Mesenchymal stem cell (in vitro differentiated cells and primary cell): Measurements from ENCODE around the gene NTN1.

Experiments used
- DNase-seq: peaks from one replicate; pipeline ENCODE4 v3.0.0-alpha.2; 2013
- H2AFZ ChIP-seq: one replicate; pipeline ENCODE4 v1.6.1; 2013; ENCODE audit warnings: low read depth, mild to moderate bottlenecking, control low read depth, inconsistent platforms, low read length, moderate library complexity
- H2AK5ac ChIP-seq: 2 replicates; pipeline ENCODE4 v1.6.1; 2013; ENCODE audit warnings: low read length, moderate library complexity, mild to moderate bottlenecking, inconsistent platforms; ENCODE audit not compliant: severe bottlenecking
- H2BK120ac ChIP-seq: one replicate; pipeline ENCODE4 v1.6.1; 2013; ENCODE audit warnings: low read depth, mild to moderate bottlenecking, inconsistent platforms, low read length, moderate library complexity
- H2BK12ac ChIP-seq, 2 experiments: one replicate each; pipeline ENCODE4 v1.6.1; 2013; ENCODE audit warnings: inconsistent platforms in 2 of 2, low read length in 2 of 2, mild to moderate bottlenecking in 2 of 2, moderate library complexity in 2 of 2, control low read depth in 1 of 2
- H2BK15ac ChIP-seq: one replicate; pipeline ENCODE4 v1.6.1; 2013; ENCODE audit warnings: mild to moderate bottlenecking, low read depth, inconsistent platforms; ENCODE audit not compliant: poor library complexity, severe bottlenecking
- H2BK5ac ChIP-seq: 2 replicates; pipeline ENCODE4 v1.6.1; 2013; ENCODE audit warnings: low read depth, mild to moderate bottlenecking, low read length, control low read depth, inconsistent platforms; ENCODE audit not compliant: poor library complexity, severe bottlenecking
- H3K14ac ChIP-seq, 2 experiments: one replicate each; pipeline ENCODE4 v1.6.1; 2013; ENCODE audit warnings: inconsistent platforms in 2 of 2, low read length in 2 of 2, control low read depth in 1 of 2, mild to moderate bottlenecking in 1 of 2, moderate library complexity in 1 of 2
- H3K18ac ChIP-seq, 2 experiments: one replicate each; pipeline ENCODE4 v1.6.1; 2013; ENCODE audit warnings: inconsistent platforms in 2 of 2, low read length in 2 of 2, control low read depth in 1 of 2, low read depth in 1 of 2, mild to moderate bottlenecking in 1 of 2
- H3K23ac ChIP-seq, 2 experiments: one replicate each; pipeline ENCODE4 v1.6.1; 2013; ENCODE audit warnings: inconsistent platforms in 2 of 2, low read length in 2 of 2, mild to moderate bottlenecking in 2 of 2, moderate library complexity in 2 of 2, control low read depth in 1 of 2
- H3K27ac ChIP-seq: 2 replicates; pipeline ENCODE4 v1.5.1; 2013; ENCODE audit warnings: mild to moderate bottlenecking, moderate library complexity, low read length, control low read depth, inconsistent platforms; ENCODE audit not compliant: poor library complexity, severe bottlenecking
- H3K27me3 ChIP-seq, 2 experiments: 2 replicates each; pipeline versions ENCODE4 v1.6.1 to v1.7.0; 2013; ENCODE audit warnings: low read length in 2 of 2, mild to moderate bottlenecking in 2 of 2, moderate library complexity in 2 of 2, control low read depth in 1 of 2, inconsistent platforms in 1 of 2; ENCODE audit not compliant: control insufficient read depth in 1 of 2, insufficient read depth in 1 of 2
- H3K36me3 ChIP-seq, 2 experiments: 2 replicates each; pipeline versions ENCODE4 v1.6.1 to v1.7.0; 2013; ENCODE audit warnings: low read length in 2 of 2, control low read depth in 1 of 2, inconsistent platforms in 1 of 2, low read depth in 1 of 2, mild to moderate bottlenecking in 1 of 2; ENCODE audit not compliant: insufficient read depth in 2 of 2, control insufficient read depth in 1 of 2
- H3K4ac ChIP-seq, 2 experiments: one replicate each; pipeline ENCODE4 v1.6.1; 2013; ENCODE audit warnings: inconsistent platforms in 2 of 2, low read length in 2 of 2, mild to moderate bottlenecking in 2 of 2, moderate library complexity in 2 of 2, control low read depth in 1 of 2, low read depth in 1 of 2
- H3K4me1 ChIP-seq: 2 replicates; pipeline ENCODE4 v1.6.1; 2013; ENCODE audit warnings: low read depth, low read length, control low read depth; ENCODE audit not compliant: control insufficient read depth, insufficient read depth
- H3K4me2 ChIP-seq: 2 replicates; pipeline ENCODE4 v1.6.1; 2013; ENCODE audit warnings: low read length, mild to moderate bottlenecking, inconsistent platforms; ENCODE audit not compliant: poor library complexity, severe bottlenecking
- H3K4me3 ChIP-seq, 2 experiments: 2 replicates each; pipeline versions ENCODE4 v1.5.1 to v1.7.0; 2013; ENCODE audit warnings: low read length in 2 of 2, mild to moderate bottlenecking in 2 of 2, control low read depth in 1 of 2, low read depth in 1 of 2; ENCODE audit not compliant: insufficient read depth in 1 of 2
- H3K79me1 ChIP-seq: replicated peaks from 2 replicates; pipeline ENCODE4 v1.6.1; 2013; ENCODE audit warnings: mild to moderate bottlenecking, control low read depth, low read length, inconsistent platforms; ENCODE audit not compliant: poor library complexity, severe bottlenecking
- H3K9ac ChIP-seq: 2 replicates; pipeline ENCODE4 v1.7.0; 2013; ENCODE audit warnings: mild to moderate bottlenecking, low read length, moderate library complexity
- H3K9me3 ChIP-seq: 2 replicates; pipeline ENCODE4 v1.7.0; 2013; ENCODE audit warnings: mild to moderate bottlenecking, low read length; ENCODE audit not compliant: control insufficient read depth
- H4K8ac ChIP-seq: one replicate; pipeline ENCODE4 v1.6.1; 2013; ENCODE audit warnings: inconsistent platforms, mild to moderate bottlenecking, low read length, moderate library complexity
- H4K91ac ChIP-seq: one replicate; pipeline ENCODE4 v1.6.1; 2013; ENCODE audit warnings: mild to moderate bottlenecking, low read length, inconsistent platforms
- WGBS: methylation state at CpG from one replicate; pipeline ENCODE4 v1.1.7; 2013; ENCODE audit warnings: mixed read lengths; 5-methylcytosine and 5-hydroxymethylcytosine counted together

The NTN1 gene

DNA sequence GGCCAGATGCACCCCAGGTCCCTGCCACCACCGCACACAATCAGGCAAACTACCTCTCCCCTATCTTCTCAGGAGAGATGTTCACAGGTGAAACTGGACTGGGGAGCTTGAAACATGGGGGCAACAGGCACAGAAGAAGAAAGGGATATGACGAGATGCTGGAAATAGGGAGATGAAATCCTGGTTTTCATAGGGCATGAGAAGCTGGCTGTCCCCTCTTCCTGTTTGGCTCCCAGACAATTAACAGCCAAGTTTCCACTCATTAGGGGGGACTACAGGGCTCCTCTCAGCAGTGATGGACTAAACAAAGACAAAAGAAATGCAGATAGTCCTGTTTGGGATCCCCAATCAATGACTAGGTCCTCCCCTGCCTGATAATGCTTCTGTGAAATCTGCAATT is 266.0 kb downstream of the NTN1 start:
- H3K36me3 ChIP-seq = no peaks in the 10 kb centered on the region
- no peak overlapping the region for H2BK15ac ChIP-seq
- H2BK5ac ChIP-seq = no peak overlapping the region
- H2BK12ac ChIP-seq = no peak overlapping the region
- no peak overlapping the region for H3K4me2 ChIP-seq
- no peak overlapping the region for H3K14ac ChIP-seq
- H3K27ac ChIP-seq = no peak overlapping the region
- no peak overlapping the region for H4K91ac ChIP-seq
- no peaks in the 10 kb centered on the region for H3K79me1 ChIP-seq
- no peak overlapping the region for H3K23ac ChIP-seq
- no peak overlapping the region for H3K4ac ChIP-seq
- 86% methylated on average over 1 of the region's 2 CpGs for WGBS
- H3K4me1 ChIP-seq = no peaks in the 10 kb centered on the region
- H2BK120ac ChIP-seq = no peak overlapping the region
- no peak overlapping the region for H2AFZ ChIP-seq
- H3K18ac ChIP-seq = no peak overlapping the region
- H3K9me3 ChIP-seq = no peaks in the 10 kb centered on the region
- no peak overlapping the region for H3K4me3 ChIP-seq
- no peak for DNase-seq
- H2AK5ac ChIP-seq = no peak overlapping the region
- H4K8ac ChIP-seq = no peak overlapping the region
- no peak overlapping the region for H3K9ac ChIP-seq
- no peaks in the 10 kb centered on the region for H3K27me3 ChIP-seq

GRCh38 chr17:9290226-9290613 is 268.9 kb downstream of the NTN1 start:
- no peaks in the 10 kb centered on the region for H3K36me3 ChIP-seq
- WGBS = 80% methylated on average over 7 of the region's 7 CpGs
- H2BK12ac ChIP-seq = no peak overlapping the region
- H3K4me2 ChIP-seq = no peak overlapping the region
- peak overlapping the region; percentile 1 for H3K9ac ChIP-seq
- no peak overlapping the region for H3K4ac ChIP-seq
- DNase-seq = no peak
- H3K4me3 ChIP-seq = no peak overlapping the region
- no peaks in the 10 kb centered on the region for H3K9me3 ChIP-seq
- no peaks in the 10 kb centered on the region for H3K79me1 ChIP-seq
- H3K27ac ChIP-seq = no peak overlapping the region
- no peak overlapping the region for H4K8ac ChIP-seq
- no peak overlapping the region for H2BK5ac ChIP-seq
- no peaks in the 10 kb centered on the region for H3K27me3 ChIP-seq
- no peak overlapping the region for H4K91ac ChIP-seq
- no peak overlapping the region for H3K18ac ChIP-seq
- H3K4me1 ChIP-seq = no peaks in the 10 kb centered on the region
- no peak overlapping the region for H2AK5ac ChIP-seq
- no peak overlapping the region for H3K23ac ChIP-seq
- H2BK15ac ChIP-seq = no peak overlapping the region
- no peak overlapping the region for H2AFZ ChIP-seq
- H2BK120ac ChIP-seq = no peak overlapping the region
- no peak overlapping the region for H3K14ac ChIP-seq

DNA sequence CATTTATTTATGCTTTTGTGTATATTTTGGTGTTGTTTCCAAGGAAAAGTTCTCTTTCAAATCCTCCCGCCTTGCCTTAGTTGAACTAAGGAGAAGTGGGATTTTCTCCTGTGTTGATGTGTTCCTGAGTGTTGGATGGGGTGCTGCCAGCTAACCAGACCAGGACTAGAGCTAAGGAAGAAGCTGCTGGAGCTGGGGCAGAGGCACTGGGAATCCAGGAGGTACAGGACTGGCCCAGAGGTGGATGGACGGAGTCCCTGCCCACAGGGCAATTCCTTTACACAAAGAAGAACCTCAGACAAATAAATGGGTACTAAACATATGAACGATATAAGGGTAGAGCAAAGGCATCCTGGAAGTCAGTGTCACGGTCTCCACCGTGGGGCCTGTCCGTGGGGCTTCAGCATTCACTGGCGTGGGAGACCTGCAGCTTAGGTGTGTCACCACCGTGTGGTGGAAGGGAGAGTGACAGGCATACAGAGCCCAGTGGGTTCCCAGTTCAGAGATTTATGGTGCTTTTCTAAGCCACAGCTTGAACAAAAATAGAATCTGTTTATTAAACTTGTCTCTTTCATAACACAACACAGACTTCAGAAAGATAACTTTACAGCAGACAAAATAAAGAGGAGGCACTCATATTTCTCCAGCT is 270.7 kb downstream of the NTN1 start:
- Histone ChIP-seq H2BK5ac (no peak overlapping the region), H3K14ac (no peak overlapping the region), H4K91ac (no peak overlapping the region), H3K79me1 (no peaks in the 10 kb centered on the region), H3K18ac (peak overlapping the region in 1 of 2 experiments; percentile 87), H3K27ac (no peak overlapping the region), H3K4me2 (no peak overlapping the region), H3K4me3 (no peak overlapping the region), H2AFZ (no peak overlapping the region), H2AK5ac (no peak overlapping the region), H3K4ac (no peak overlapping the region), H2BK120ac (no peak overlapping the region), H3K27me3 (no peaks in the 10 kb centered on the region), H4K8ac (peak overlapping the region; percentile 66), H3K9ac (no peak overlapping the region), H3K23ac (no peak overlapping the region), H3K9me3 (no peaks in the 10 kb centered on the region), H3K4me1 (no peaks in the 10 kb centered on the region), H3K36me3 (no peaks in the 10 kb centered on the region), H2BK15ac (no peak overlapping the region), H2BK12ac (peak overlapping the region in 1 of 2 experiments; percentile 55)
- DNase-seq = peak; percentile 66
- 47% methylated on average over 7 of the region's 8 CpGs for WGBS

- H3K18ac ChIP-seq = peak overlapping the region in 1 of 2 experiments; percentile 73
- H3K14ac ChIP-seq = no peak overlapping the region
- H3K9ac ChIP-seq = no peak overlapping the region
- H2AFZ ChIP-seq = no peak overlapping the region
- H3K4me1 ChIP-seq = no peaks in the 10 kb centered on the region
- H2BK12ac ChIP-seq = no peak overlapping the region
- H3K23ac ChIP-seq = no peak overlapping the region
- no peak overlapping the region for H3K4me2 ChIP-seq
- H2BK15ac ChIP-seq = no peak overlapping the region
- H3K27me3 ChIP-seq = no peaks in the 10 kb centered on the region
- H2AK5ac ChIP-seq = no peak overlapping the region
- WGBS = 74% methylated on average over 2 of the region's 2 CpGs
- no peak overlapping the region for H3K4me3 ChIP-seq
- no peak for DNase-seq
- no peak overlapping the region for H3K27ac ChIP-seq
- no peaks in the 10 kb centered on the region for H3K79me1 ChIP-seq
- H4K8ac ChIP-seq = no peak overlapping the region
- no peak overlapping the region for H3K4ac ChIP-seq
- no peak overlapping the region for H2BK120ac ChIP-seq
- no peaks in the 10 kb centered on the region for H3K9me3 ChIP-seq
- H4K91ac ChIP-seq = no peak overlapping the region
- H2BK5ac ChIP-seq = no peak overlapping the region
- H3K36me3 ChIP-seq = no peaks in the 10 kb centered on the region
These were observed 271.2 kb downstream of the NTN1 start for GRCh38 chr17:9292561-9292941.
